Mesodermal cell (in vitro differentiated cells): Measurements from ENCODE around the gene RUNX3.

Experiments used
- H3K27ac ChIP-seq: 2 replicates; pipeline ENCODE4 v1.7.0; 2013; ENCODE audit warnings: mild to moderate bottlenecking, low read depth, low read length, moderate library complexity; ENCODE audit not compliant: severe bottlenecking
- H3K36me3 ChIP-seq: 2 replicates; pipeline ENCODE4 v1.7.1; 2013; ENCODE audit warnings: mild to moderate bottlenecking, low read length, moderate library complexity; ENCODE audit not compliant: control insufficient read depth, insufficient read depth
- H3K4me1 ChIP-seq: one replicate; pipeline ENCODE4 v1.7.1; 2013; ENCODE audit warnings: mild to moderate bottlenecking, low read length; ENCODE audit not compliant: insufficient read depth, control insufficient read depth, poor library complexity, severe bottlenecking
- H3K4me3 ChIP-seq: 2 replicates; pipeline ENCODE4 v1.7.0; 2013; ENCODE audit warnings: low read length, control low read depth, mild to moderate bottlenecking; ENCODE audit not compliant: insufficient read depth, poor library complexity, severe bottlenecking; ENCODE audit errors: extremely low read depth
- H3K9me3 ChIP-seq: 2 replicates; pipeline ENCODE4 v1.7.1; 2013; ENCODE audit warnings: mild to moderate bottlenecking, low read length, moderate library complexity; ENCODE audit not compliant: control insufficient read depth
- WGBS, 2 experiments: methylation state at CpG; one replicate each; pipeline ENCODE4 v1.1.5; 2013; ENCODE audit warnings: missing lambda C conversion rate in 2 of 2; ENCODE audit not compliant: insufficient coverage in 2 of 2; 5-methylcytosine and 5-hydroxymethylcytosine counted together

The RUNX3 gene

GRCh38 chr1:24875257-24875656 lies 54.8 kb downstream of the RUNX3 start:
- no peaks in the 10 kb centered on the region for H3K36me3 ChIP-seq
- H3K27ac ChIP-seq = no peak overlapping the region
- 89 to 98% methylated on average over 7 of the region's 8 CpGs for WGBS, 2 experiments
- H3K9me3 ChIP-seq = no peaks in the 10 kb centered on the region
- no peak overlapping the region for H3K4me3 ChIP-seq
- H3K4me1 ChIP-seq = peaks cover 12% of the 10 kb centered on the region

- no peak overlapping the region for H3K4me3 ChIP-seq
- H3K36me3 ChIP-seq = no peaks in the 10 kb centered on the region
- whole genome bisulfite sequencing, 2 experiments = 86% methylated on average over 13 to 14 of the region's 16 CpGs
- no peak overlapping the region for H3K27ac ChIP-seq
- peaks cover 12% of the 10 kb centered on the region for H3K4me1 ChIP-seq
- no peaks in the 10 kb centered on the region for H3K9me3 ChIP-seq
These were observed 55.4 kb downstream of the RUNX3 start for GRCh38 chr1:24874611-24875234.

- Histone ChIP-seq H3K36me3 (no peaks in the 10 kb centered on the region), H3K27ac (no peak overlapping the region), H3K4me1 (peaks cover 9% of the 10 kb centered on the region), H3K4me3 (no peak overlapping the region), H3K9me3 (no peaks in the 10 kb centered on the region)
- WGBS, 2 experiments = 81 to 87% methylated on average over 2 to 3 of the region's 7 CpGs
These were observed 56.0 kb downstream of the RUNX3 start for GRCh38 chr1:24874056-24874455.

- no peaks in the 10 kb centered on the region for H3K9me3 ChIP-seq
- no peak overlapping the region for H3K27ac ChIP-seq
- H3K36me3 ChIP-seq = no peaks in the 10 kb centered on the region
- no peaks in the 10 kb centered on the region for H3K4me1 ChIP-seq
- no CpG with 5 or more reads among the region's 1 CpG for WGBS, 2 experiments
- no peak overlapping the region for H3K4me3 ChIP-seq
These were observed 56.9 kb downstream of the RUNX3 start for GRCh38 chr1:24873148-24873547.

- Histone ChIP-seq H3K9me3 (no peaks in the 10 kb centered on the region), H3K36me3 (no peaks in the 10 kb centered on the region), H3K27ac (no peak overlapping the region), H3K4me3 (no peak overlapping the region), H3K4me1 (no peaks in the 10 kb centered on the region)
- 95 to 97% methylated on average over 16 to 19 of the region's 19 CpGs for WGBS, 2 experiments
These were observed 57.8 kb downstream of the RUNX3 start for GRCh38 chr1:24872061-24872850.

GRCh38 chr1:24871306-24871901 lies 58.7 kb downstream of the RUNX3 start:
- no peak overlapping the region for H3K27ac ChIP-seq
- H3K4me1 ChIP-seq = no peaks in the 10 kb centered on the region
- no peaks in the 10 kb centered on the region for H3K36me3 ChIP-seq
- 94 to 97% methylated on average over 5 to 9 of the region's 11 CpGs for WGBS, 2 experiments
- H3K4me3 ChIP-seq = no peak overlapping the region
- no peaks in the 10 kb centered on the region for H3K9me3 ChIP-seq

GRCh38 chr1:24870551-24871195 lies 59.4 kb downstream of the RUNX3 start:
- Histone ChIP-seq H3K9me3 (no peaks in the 10 kb centered on the region), H3K4me3 (no peak overlapping the region), H3K4me1 (no peaks in the 10 kb centered on the region), H3K27ac (no peak overlapping the region), H3K36me3 (no peaks in the 10 kb centered on the region)
- 86 to 89% methylated on average over 18 to 20 of the region's 20 CpGs for WGBS, 2 experiments

GRCh38 chr1:24868016-24868875 lies 61.8 kb downstream of the RUNX3 start:
- Histone ChIP-seq H3K36me3 (no peaks in the 10 kb centered on the region), H3K27ac (no peak overlapping the region)
- WGBS, 2 experiments = 91 to 93% methylated on average over 19 to 21 of the region's 22 CpGs

GRCh38 chr1:24867084-24867870 lies 62.8 kb downstream of the RUNX3 start:
- no peak overlapping the region for H3K27ac ChIP-seq
- no peaks in the 10 kb centered on the region for H3K36me3 ChIP-seq
- 84 to 91% methylated on average over 17 of the region's 18 CpGs for WGBS, 2 experiments
- no peaks in the 10 kb centered on the region for H3K9me3 ChIP-seq
- H3K4me1 ChIP-seq = peaks cover 17% of the 10 kb centered on the region
- no peak overlapping the region for H3K4me3 ChIP-seq

More at GRCh38 chr1:24868016-24868875, 61.8 kb downstream of the RUNX3 start:
- H3K9me3 ChIP-seq = no peaks in the 10 kb centered on the region
- H3K4me3 ChIP-seq = no peak overlapping the region
- H3K4me1 ChIP-seq = peaks cover 11% of the 10 kb centered on the region
